GM19395 (cell line): ENCODE results near the gene KIF2A.

ENCODE experiments used
- ATAC-seq: cut with Tn5 transposase; IDR thresholded peaks from one replicate; pipeline ENCODE4 v1.9.1; 2021; ENCODE audit warnings: mild to moderate bottlenecking, moderate library complexity; ENCODE audit not compliant: unreplicated experiment

Gene KIF2A

DNA sequence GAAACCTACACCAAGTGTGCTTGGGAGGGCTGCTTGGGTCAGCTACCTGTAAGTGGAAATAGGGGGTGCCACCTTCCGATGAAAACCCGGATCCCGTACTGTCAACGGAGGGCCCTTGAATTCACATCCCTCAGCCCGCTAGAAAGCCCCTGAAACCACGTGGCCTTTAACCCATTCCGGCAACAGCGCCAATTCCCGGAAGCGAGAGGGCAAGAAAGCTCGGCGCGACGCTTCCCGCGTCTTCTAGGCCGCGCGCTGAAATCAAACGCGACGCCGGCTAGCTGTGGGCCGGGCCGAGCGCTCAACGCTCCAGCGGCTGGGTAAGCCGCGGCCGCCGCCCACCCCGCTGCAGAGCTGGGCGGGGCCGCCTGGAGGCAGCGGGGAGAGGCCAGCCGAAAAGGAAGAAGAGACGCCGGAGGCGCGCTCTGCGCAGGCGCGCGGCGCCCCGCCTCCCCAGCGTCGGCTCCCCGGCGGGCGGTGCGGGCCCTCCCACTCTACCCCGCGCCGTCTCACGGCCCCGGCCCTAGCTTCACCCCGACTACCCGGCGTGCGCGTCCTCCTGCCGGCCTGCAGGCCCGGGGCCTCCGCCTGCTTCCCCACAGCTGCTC, at the start of gene KIF2A:
Gene KIF2A (plus strand): TSS at position 492 of the 608 bp plus-strand sequence. CDS start 267 bp downstream, outside the sequence.
- peak; percentile 85 for ATAC-seq

DNA sequence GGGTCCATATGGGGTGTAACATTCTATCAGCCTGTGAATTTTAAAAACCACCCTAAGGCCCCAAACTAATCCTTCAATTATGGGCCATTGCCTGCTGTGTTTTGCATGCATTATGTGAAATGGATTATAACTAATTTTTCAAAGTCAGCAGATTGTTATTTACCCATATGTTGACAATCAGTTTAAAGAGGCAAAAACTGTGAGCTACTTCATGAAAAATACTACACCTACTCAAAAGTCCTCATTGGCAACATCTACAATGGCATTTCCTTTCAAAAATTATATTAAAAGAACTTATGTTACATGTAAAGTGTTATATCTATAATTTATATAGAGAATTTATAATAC, 49.0 kb upstream of the KIF2A start:
- no peak for ATAC-seq

DNA sequence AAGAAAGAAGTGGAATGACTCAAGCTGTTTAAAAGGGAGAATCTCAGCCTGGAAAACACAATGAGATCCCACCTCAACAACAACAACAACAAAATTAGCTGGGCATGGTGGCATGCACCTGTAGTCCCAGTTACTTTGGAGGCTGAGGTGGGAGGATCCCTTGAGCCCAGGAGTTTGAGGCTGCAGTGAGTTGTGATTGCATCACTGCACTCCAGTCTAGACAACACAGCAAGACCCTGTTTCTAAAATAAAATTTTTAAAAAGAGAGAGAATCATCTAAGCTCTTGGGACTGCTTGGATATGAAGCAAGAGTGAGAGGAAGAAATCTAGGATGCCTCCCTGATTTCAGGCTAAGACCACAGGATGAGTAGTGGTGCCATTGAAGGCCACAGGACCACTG, 47.4 kb upstream of the KIF2A start:
- ATAC-seq = no peak

DNA sequence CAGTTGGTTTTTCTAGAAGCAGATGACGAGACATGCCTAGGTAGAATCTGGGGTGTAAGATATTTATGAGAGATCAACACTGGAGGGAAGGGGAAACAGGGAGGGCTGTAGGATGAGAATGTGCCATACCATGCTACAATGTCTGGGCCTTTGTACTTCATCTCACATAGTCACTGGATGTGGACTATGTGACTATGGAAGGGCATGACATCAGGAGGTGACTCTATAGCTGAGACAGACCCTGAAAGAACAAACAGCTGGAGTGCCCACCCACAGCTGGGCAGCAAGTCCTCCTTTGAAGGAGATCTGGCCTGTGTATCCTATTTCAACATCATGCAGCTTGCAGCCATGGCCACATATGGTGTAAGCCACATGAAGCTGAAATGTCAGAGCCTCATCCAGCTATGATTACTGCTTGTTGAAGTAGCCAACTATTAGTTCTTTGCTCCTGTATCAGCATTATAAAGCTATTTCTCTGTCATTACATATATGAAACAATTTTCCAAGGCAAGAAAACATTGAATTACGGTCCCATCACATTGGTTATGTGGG, 46.2 kb upstream of the KIF2A start:
- ATAC-seq = no peak

DNA sequence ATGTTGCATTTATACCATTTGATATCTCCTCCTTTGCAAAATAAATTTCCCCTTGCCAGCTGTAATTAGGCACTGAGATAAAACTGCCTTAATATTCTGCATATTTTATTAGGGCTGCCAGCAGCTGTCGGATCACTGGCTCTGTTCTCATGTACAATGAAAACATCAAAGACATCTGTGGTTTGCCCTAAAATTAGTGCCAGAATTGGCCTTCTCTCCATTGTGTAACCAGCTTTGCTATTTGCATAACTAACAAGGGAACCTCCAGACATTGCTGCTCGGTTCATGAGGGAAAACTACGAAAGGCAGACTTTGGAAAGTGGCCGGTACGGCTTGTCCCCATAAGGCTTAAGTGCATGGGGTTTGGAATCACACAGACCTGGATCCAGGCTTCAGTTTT, 45.5 kb upstream of the KIF2A start:
- ATAC-seq = no peak

DNA sequence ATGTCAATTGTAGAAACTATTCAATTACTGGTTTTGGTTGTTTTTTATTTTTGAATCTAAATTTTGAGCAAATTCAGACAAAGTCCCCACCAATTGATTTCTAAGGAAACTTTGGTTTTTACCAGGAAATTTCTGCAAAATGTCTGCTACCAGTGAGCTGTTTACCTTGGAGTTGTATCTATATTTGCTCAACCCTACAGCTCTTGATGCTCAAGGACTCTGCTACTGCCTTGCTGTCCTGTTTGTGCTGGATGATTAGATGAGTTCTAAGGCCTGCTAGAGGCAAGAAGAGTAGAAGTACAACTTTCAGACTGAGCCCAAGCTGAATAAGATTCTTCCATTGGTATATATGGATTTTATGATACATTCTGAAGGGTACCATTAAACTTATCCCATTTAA, 42.6 kb upstream of the KIF2A start:
- ATAC-seq = no peak

DNA sequence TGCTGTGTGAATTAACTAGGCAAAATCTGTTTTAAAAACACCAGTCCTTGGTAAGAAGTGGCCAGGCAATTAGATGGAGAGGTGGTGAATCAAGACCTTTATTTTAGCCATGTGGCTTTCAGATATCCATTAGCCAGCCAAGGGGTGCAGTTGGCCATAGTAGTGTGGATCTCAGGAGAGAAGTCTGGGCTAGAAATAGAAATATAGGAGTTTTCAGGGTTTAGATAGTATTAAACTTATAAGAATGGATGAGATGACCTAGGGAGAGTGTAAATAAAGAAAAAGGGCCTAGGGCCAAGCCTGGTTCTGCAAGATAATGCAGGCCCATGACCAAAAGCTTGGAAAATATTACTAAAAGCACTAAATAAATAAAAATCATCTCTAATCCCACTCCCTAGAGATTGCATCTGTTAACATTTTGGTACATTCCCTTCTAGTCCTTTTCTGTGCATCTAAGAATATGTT, 40.3 kb upstream of the KIF2A start:
- ATAC-seq = no peak

DNA sequence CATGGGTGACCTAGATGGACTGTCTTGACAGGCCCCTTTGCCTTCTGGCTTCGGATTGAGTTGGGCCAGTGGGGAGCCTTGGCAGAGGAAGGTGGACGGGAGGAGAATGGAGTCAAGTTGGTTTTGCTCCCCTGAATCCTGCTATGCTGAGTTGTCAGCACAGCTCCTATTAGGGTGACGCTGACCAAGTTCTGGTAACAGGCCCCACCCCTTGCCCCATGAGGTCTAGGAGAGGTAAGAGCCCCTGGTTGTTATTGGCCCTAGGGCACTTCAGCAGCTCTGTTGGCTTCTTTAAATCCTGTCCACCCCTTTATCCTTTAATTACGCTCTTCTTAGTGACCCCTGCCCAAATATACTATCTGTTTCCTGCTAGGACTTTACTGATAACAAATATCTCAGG, 39.4 kb upstream of the KIF2A start:
- no peak for ATAC-seq

DNA sequence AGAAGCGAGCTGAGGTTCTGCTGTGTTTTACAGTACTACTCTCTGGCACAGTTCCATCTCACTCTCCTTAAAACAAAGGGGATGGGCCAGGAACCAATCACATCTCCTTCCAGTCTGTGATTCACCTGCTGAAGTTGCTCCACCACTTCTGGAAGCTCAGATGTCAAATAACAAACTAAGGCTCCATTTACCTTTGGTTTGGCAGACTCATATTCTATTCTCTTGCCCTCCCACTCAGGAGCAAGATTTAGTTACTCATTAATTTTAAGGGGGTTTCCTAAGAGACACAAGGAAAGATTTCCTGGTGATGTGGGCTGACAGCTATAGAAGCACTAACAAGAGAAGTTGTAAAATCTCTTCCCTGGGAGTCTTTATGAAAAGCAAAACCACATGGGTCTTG, 37.8 kb upstream of the KIF2A start:
- no peak for ATAC-seq

DNA sequence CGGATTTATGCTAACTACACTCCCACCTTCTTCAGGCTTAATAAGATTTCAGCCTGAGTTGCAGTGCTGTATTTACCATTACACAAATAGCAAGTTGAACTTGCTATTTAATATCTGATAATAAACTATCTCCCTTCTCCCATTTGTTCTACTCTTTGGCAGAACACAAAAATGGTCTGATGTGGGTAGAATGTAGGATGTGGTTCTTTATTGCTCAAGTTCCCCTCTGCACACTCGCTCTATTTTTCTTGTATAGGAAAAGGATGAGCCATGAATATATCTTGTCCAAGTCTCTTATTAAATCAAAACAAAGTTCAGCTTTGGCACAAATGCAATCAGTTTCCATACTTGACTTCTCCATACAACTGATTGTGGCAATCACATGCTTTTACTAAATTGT, 37.2 kb upstream of the KIF2A start:
- no peak for ATAC-seq

DNA sequence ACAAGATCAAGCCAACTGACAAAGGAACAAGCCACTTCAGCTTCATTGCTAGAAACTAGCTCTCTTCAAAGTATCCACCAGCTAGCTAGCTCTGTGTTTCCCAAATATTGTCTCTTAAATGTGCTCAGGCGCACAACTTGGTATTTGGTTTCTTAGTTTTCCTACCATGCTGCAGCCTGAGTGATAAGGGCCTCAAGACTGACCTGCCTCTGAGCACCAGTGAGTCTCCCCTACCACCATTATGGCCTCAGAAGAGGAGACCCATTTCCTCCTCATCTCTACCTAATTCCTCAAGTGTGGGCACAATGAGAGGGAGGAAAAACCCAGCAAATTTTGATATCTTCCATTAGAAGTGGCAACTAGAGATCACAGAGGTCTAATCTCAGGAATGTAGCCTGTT, 34.6 kb upstream of the KIF2A start:
- ATAC-seq = no peak

DNA sequence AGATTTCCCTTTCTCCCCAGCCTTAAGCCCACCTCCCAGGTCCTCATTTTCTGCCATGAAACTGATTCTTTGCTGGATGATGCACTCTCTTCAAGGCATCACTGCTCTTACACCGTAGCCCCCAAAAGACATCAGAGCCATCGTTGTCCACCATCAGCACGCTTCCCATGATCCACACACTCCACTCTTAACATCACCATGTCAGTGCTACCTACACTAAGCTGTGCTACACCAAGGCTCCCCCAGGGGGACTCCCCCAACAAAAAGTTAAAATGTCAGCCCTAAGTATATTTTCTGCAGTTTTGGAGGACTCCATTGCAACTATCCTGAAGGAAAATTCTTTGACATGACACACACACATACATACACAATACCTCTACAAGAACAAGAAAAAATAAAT, 34.1 kb upstream of the KIF2A start:
- no peak for ATAC-seq

DNA sequence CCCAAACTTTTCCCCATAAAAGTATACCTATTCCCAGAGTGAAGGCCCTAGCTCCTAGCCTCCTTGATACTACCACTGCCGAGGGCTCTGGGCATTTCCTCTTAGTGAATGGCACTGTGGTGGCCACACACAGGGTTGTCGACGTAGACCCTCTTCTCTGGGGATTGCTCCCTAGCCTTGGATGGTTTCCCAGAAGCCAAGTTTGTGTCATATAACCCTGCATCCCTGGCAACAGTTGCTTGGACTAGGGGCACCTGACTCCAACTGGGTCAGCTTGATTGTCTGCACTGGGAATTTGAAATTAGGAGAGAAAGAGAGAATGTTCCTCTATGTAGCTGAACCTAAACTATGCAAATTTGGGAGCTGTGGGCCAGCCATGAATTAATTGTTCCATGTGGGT, 32.3 kb upstream of the KIF2A start:
- no peak for ATAC-seq

DNA sequence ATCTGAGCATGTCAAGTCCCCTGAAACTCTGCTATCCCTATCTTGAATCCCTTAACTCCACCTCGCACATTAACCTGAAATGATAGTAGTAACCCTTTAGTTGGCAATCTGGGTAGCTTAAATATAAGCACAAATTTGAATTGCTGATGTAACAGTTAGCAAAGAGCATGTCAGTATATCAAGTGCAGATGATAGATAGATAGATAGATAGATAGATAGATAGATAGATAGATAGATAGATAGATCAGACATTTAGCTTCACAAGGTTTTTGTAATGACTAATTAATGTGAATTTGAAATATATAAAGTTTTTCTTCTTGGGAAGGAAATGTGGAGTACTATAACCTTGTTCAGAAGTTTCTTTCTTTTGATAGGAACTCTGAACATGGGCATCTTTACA, 30.4 kb upstream of the KIF2A start:
- ATAC-seq = no peak

DNA sequence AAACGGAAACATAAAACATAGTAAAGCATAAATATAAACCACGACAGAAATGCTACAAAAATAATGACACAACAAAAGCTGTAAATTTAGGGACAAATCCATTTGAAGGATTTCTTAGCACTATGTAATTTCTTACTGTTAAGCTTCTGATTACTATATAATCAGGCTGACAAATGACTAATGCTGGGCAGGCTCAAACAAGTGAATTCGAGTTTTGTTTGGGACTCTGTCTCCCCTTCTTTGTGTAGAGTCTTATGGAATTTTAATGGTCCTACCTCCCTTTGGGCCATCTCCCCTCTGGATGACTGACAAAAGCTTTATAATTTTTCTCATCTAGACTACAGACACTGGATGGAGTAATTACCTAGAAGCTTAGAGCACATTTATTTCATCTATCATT, 24.6 kb upstream of the KIF2A start:
- no peak for ATAC-seq

DNA sequence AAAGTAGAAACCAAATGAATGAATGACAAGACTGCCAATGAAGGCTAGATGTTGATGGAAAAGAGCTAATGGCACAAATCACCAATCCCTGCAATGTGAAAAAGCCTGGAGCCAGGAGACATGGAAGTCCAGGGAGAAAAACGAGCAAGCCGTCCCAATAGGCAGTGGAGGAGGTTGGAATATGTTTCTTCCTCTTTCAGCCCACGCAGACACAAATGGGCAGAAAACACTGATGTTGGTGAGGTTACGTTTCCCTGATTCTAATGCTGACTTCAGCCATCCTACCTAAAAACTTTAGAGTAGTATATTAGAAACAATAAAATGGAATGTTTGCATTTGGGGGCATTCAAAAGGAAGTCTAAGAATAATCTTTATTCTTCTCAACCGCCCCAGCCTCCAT, 23.9 kb upstream of the KIF2A start:
- ATAC-seq = no peak

DNA sequence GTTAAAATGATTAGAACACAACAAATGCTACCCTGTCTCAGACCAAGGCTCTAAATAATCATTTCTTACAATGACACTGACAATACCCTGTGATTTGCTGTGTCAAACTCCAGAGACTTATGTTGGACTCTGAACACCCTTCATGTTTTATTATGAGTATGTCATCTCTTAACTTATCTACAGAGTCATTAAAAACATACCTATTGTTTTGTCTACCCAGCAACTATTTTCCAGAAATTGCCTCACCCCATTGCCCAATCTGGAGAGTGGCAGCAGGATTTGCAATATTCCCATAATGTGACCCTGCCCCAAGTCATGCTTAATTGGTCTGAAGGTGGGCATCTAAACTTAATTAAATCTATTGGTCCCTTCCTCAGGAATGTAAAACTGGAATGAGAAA, 23.0 kb upstream of the KIF2A start:
- no peak for ATAC-seq

DNA sequence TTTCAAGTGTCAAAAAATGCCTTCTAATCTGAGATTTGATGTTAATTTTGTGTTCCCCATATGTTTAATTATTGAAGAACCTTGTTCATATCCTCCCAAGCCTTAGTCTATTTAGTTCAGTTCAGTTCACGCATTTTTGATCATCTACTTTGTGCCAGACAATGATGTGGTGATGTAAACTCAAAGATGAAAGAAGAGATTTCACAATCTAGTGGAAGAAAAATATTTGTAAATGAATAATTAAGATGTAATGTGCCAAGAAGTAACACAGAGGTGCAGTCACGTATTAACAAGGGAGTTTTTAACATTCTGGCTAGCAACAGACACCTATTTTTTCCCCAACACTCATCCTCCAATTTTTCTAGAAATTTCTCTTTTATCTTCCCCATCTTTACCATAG, 22.1 kb upstream of the KIF2A start:
- ATAC-seq = no peak

DNA sequence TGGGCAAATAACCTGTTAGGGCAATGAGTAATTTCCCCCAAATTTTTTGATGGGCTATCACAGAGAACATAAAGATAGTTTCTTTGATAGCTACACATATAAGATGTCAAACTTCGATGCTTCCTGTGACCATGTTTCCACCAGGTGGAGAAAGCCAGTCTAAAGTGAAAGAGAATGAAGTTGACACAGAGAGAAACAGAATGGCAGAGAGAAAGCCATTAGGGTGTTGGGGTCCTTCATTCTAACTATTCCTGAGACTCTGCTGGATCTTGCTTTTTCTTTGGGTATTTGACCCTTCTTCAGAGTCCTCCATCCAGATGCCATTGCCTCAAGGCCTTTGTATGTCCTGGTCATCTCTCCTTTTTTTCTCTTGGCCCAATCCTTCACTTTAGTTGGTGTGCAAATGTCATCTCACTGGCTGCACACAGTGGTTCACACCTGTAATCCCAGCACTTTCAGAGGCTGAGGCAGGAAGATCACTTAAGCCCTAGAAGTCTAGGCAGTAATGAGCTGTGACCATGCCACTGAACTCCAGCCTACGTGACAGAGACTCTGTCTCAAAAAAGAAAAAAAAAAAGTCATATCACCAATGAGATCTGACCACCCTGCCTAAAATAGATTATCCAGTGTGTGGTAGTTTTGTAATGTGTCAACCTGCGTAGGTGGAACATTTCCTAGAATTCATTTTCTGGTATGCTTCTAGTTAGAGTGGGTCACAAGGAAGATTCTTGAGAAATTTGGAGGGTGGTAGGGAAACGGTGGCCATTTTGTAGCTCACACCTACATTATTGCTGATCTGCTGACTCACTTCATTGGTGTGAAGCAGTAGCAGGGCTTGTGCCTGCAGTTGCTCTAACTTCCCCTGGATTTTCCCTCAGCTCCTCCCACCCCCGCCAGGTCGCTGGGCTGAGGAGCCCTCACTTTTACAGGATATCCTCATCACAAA, 20.8 kb upstream of the KIF2A start:
- ATAC-seq = peak; percentile 83

DNA sequence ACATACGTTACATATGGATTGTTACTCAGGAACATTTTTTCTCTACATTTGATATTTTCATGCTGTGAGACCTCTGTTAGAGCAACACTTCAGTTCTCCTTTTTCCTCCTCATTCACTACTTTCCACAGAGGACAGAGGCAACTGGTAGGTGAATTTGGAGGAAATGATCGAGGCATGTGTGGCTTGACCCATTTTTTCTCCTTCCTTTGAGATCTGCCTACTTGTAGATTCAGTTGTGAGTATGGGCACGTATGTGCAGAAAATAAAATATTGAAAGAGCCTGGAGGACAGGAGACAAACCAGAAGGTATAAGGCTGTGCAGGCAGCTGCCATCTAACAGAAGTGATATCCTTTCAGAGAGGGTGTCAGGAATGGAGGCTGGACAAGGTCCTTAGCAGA, 19.2 kb upstream of the KIF2A start:
- no peak for ATAC-seq

DNA sequence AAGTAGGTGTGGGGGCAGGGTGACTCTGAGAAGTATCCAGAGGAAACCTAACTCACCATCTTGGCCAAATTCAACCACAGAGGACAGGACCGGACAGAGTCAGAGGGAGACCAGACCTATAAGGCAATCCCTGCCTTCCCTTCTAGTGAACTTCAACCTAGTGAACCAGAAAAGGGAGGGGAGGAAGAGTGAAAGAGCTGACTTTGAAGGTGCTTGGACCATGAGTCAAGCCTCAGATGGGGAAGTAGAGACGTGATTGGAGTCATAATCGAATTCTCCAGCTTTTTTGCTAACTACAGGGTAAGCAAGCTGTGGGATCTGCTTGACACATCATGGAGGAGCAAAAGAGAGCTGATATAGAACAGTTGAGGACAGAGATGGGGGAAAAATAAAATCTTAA, 18.8 kb upstream of the KIF2A start:
- ATAC-seq = no peak

DNA sequence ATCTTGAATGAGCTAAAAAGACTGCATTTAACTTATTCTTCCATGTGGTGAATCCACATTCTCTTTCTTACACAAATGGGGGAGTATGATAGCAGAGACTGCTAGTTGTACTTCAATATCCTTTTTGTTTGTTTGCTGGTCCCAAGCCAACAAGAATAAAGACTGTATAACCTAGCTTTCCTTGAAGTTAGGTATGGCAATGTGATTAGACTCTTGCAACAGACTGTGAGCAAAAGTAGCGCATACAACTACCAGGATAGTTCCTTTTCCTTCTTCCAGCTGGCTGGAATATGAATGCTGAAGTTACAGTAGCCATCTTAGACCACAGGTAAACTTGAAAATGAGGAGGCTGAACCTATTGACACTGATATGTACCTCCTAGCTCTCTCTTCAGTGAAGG, 17.9 kb upstream of the KIF2A start:
- no peak for ATAC-seq
